ENCODE results near the gene ZNF277.

ZNF277 gene

DNA sequence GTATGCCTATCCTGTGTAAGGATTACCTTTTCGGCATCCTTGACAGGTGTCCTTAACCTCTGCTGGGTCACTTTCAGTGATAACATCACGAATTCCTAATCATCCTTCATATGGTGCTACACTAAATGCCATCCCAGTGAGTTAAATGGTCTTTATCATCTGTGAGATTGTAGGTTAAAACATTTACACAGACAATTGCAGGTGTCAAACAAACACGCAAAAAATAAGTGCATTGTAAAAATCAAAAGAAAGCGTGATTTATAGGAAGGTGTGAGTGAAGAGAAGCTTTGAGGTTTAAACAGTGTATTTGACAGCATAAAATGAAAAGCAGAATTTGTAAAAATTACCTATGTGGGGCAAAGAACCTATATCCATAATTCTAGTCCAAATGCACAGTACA, 132.3 kb downstream of the ZNF277 start:
- Histone ChIP-seq H3K27ac (ENCODE audit: extremely low read depth, low read depth, low read length) (no peak overlapping the region), H3K36me3 (ENCODE audit: control insufficient read depth in 2 of 2, insufficient read depth in 1 of 2, low read length in 2 of 2) (peaks cover 12 to 23% of the 10 kb centered on the region in 2 experiments), H3K4me3 (ENCODE audit: low read depth, low read length) (no peak overlapping the region), H3K4me1 (ENCODE audit: control insufficient read depth, insufficient read depth, low read length) (no peaks in the 10 kb centered on the region), H3K9me3 (ENCODE audit: control insufficient read depth, insufficient read depth, low read depth, low read length) (no peaks in the 10 kb centered on the region)
- TF ChIP-seq ZNF785 (tag by site-specific recombination; IDR thresholded peaks at IDR 0.05) (no peak), ZNF292 (tag by site-specific recombination; IDR thresholded peaks at IDR 0.05; ENCODE audit: borderline replicate concordance, low read depth) (no peak), WT1 (tag by site-specific recombination; IDR thresholded peaks at IDR 0.05) (no peak), ZNF391 (tag by site-specific recombination; IDR thresholded peaks at IDR 0.05; ENCODE audit: borderline replicate concordance, low read depth) (no peak), ZSCAN23 (tag by site-specific recombination; IDR thresholded peaks at IDR 0.05) (no peak), ZNF140 (tag by site-specific recombination; IDR thresholded peaks at IDR 0.05) (no peak), ZNF37A (tag by site-specific recombination; IDR thresholded peaks at IDR 0.05) (no peak), ZNF571 (tag by site-specific recombination; IDR thresholded peaks at IDR 0.05) (no peak), ZBTB6 (tag by site-specific recombination; IDR thresholded peaks at IDR 0.05) (no peak), ZNF24 (tag by site-specific recombination; IDR thresholded peaks at IDR 0.05) (no peak), ZNF394 (tag by site-specific recombination; IDR thresholded peaks at IDR 0.05; ENCODE audit: borderline replicate concordance) (no peak), ZNF324 (tag by site-specific recombination; IDR thresholded peaks at IDR 0.05) (no peak), ZNF114 (tag by site-specific recombination; IDR thresholded peaks at IDR 0.05) (no peak), ATF2 (tag by site-specific recombination; IDR thresholded peaks at IDR 0.05; ENCODE audit: low read depth) (no peak), BCL6B (tag by site-specific recombination; IDR thresholded peaks at IDR 0.05) (no peak), ZNF645 (tag by site-specific recombination; IDR thresholded peaks at IDR 0.05) (no peak)
- TF ChIP-seq, protein P1, sequence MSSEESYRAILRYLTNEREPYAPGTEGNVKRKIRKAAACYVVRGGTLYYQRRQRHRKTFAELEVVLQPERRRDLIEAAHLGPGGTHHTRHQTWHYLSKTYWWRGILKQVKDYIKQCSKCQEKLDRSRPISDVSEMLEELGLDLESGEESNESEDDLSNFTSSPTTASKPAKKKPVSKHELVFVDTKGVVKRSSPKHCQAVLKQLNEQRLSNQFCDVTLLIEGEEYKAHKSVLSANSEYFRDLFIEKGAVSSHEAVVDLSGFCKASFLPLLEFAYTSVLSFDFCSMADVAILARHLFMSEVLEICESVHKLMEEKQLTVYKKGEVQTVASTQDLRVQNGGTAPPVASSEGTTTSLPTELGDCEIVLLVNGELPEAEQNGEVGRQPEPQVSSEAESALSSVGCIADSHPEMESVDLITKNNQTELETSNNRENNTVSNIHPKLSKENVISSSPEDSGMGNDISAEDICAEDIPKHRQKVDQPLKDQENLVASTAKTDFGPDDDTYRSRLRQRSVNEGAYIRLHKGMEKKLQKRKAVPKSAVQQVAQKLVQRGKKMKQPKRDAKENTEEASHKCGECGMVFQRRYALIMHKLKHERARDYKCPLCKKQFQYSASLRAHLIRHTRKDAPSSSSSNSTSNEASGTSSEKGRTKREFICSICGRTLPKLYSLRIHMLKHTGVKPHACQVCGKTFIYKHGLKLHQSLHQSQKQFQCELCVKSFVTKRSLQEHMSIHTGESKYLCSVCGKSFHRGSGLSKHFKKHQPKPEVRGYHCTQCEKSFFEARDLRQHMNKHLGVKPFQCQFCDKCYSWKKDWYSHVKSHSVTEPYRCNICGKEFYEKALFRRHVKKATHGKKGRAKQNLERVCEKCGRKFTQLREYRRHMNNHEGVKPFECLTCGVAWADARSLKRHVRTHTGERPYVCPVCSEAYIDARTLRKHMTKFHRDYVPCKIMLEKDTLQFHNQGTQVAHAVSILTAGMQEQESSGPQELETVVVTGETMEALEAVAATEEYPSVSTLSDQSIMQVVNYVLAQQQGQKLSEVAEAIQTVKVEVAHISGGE (tag by site-specific recombination; conservative IDR thresholded peaks at IDR 0.05; ENCODE audit: low read depth): no peak
- TF ChIP-seq, protein P2, sequence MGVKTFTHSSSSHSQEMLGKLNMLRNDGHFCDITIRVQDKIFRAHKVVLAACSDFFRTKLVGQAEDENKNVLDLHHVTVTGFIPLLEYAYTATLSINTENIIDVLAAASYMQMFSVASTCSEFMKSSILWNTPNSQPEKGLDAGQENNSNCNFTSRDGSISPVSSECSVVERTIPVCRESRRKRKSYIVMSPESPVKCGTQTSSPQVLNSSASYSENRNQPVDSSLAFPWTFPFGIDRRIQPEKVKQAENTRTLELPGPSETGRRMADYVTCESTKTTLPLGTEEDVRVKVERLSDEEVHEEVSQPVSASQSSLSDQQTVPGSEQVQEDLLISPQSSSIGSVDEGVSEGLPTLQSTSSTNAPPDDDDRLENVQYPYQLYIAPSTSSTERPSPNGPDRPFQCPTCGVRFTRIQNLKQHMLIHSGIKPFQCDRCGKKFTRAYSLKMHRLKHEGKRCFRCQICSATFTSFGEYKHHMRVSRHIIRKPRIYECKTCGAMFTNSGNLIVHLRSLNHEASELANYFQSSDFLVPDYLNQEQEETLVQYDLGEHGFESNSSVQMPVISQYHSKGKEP (tag by site-specific recombination; IDR thresholded peaks at IDR 0.05): no peak
- TF ChIP-seq, protein P3, sequence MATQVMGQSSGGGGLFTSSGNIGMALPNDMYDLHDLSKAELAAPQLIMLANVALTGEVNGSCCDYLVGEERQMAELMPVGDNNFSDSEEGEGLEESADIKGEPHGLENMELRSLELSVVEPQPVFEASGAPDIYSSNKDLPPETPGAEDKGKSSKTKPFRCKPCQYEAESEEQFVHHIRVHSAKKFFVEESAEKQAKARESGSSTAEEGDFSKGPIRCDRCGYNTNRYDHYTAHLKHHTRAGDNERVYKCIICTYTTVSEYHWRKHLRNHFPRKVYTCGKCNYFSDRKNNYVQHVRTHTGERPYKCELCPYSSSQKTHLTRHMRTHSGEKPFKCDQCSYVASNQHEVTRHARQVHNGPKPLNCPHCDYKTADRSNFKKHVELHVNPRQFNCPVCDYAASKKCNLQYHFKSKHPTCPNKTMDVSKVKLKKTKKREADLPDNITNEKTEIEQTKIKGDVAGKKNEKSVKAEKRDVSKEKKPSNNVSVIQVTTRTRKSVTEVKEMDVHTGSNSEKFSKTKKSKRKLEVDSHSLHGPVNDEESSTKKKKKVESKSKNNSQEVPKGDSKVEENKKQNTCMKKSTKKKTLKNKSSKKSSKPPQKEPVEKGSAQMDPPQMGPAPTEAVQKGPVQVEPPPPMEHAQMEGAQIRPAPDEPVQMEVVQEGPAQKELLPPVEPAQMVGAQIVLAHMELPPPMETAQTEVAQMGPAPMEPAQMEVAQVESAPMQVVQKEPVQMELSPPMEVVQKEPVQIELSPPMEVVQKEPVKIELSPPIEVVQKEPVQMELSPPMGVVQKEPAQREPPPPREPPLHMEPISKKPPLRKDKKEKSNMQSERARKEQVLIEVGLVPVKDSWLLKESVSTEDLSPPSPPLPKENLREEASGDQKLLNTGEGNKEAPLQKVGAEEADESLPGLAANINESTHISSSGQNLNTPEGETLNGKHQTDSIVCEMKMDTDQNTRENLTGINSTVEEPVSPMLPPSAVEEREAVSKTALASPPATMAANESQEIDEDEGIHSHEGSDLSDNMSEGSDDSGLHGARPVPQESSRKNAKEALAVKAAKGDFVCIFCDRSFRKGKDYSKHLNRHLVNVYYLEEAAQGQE (tag by site-specific recombination; IDR thresholded peaks at IDR 0.05): no peak
- POLR2A ChIA-PET: no interaction called here
- CTCF ChIA-PET: no interaction called here
